Endothelial cell of umbilical vein (primary cell): Measurements from ENCODE around the gene ROBO2. TPM values are rescaled to one million over a fixed set of nuclear protein-coding genes. Genes with fewer than 3 reads are reported as not detected.

ENCODE experiments used
- BruUV-seq: library from RNA; stranded (reverse); fragments of 400-500 nt; replicated peaks from 2 replicates; lab custom pipeline; 2021; lab: Mats Ljungman, UMichigan
- CTCF ChIA-PET: fragments of 300-600, 350-600 bp; sonication (Branson Sonifier 250); formaldehyde crosslinking; loops from one replicate; lab custom pipeline; 2021; ENCODE audit warnings: antibody characterized with exemption, inconsistent platforms; lab: Charles Lee
- POLR2A ChIA-PET: fragments of 300-600, 350-600 bp; sonication (Branson Sonifier 250); formaldehyde crosslinking; loops from one replicate; lab custom pipeline; 2021; ENCODE audit warnings: antibody characterized with exemption, inconsistent platforms; lab: Charles Lee
- DNase-seq: peaks from one replicate; pipeline ENCODE4 v3.0.0-alpha.2; 2011; ENCODE audit warnings: low read depth, low spot score
- FAIRE-seq: peaks from 2 replicates; lab custom pipeline; 2011; peaks lifted over from hg19 to GRCh38; lab: Jason Lieb, UNC
- H2AFZ ChIP-seq: 2 replicates; pipeline ENCODE4 v1.6.0; 2012; ENCODE audit warnings: low read depth, low read length, control low read depth, inconsistent platforms
- H3K27ac ChIP-seq: 2 replicates; pipeline ENCODE4 v1.5.1; 2011; ENCODE audit warnings: low read depth, mild to moderate bottlenecking, control low read depth, low read length, moderate library complexity; ENCODE audit not compliant: insufficient read depth
- H3K27me3 ChIP-seq, 2 experiments: 2 replicates each; pipeline versions ENCODE4 v1.6.0 to v1.6.1; 2011; ENCODE audit warnings: low read length in 2 of 2, mixed read lengths in 1 of 2; ENCODE audit not compliant: control insufficient read depth in 2 of 2, insufficient read depth in 2 of 2
- H3K36me3 ChIP-seq, 2 experiments: 2 replicates in 1 of 2; 3 replicates in 1 of 2; pipeline ENCODE4 v1.5.1; 2011; ENCODE audit warnings: low read length in 2 of 2, mild to moderate bottlenecking in 1 of 2, moderate library complexity in 1 of 2; ENCODE audit not compliant: control insufficient read depth in 2 of 2, insufficient read depth in 2 of 2; ENCODE audit errors: extremely low read depth in 1 of 2
- H3K4me1 ChIP-seq: 3 replicates; pipeline ENCODE4 v1.5.1; 2011; ENCODE audit warnings: mild to moderate bottlenecking, low read length; ENCODE audit not compliant: control insufficient read depth, insufficient read depth; ENCODE audit errors: extremely low read depth
- H3K4me2 ChIP-seq: 2 replicates; pipeline ENCODE4 v1.6.1; 2011; ENCODE audit warnings: low read length, control low read depth, mixed read lengths; ENCODE audit not compliant: insufficient read depth
- H3K4me3 ChIP-seq, 3 experiments: fragments of 200-600 bp in 1 of 3; sonication (generic), shearing (Covaris generic) in 1 of 3; replicated peaks in 1 of 3; 2 replicates each; pipeline ENCODE4 v1.5.1; 2011 to 2016; ENCODE audit warnings: control low read depth in 3 of 3, low read length in 3 of 3, mild to moderate bottlenecking in 2 of 3, inconsistent platforms in 1 of 3, low read depth in 1 of 3, moderate library complexity in 1 of 3; ENCODE audit not compliant: insufficient read depth in 1 of 3
- H3K79me2 ChIP-seq: 2 replicates; pipeline ENCODE4 v1.6.0; 2012; ENCODE audit warnings: low read length, inconsistent platforms; ENCODE audit not compliant: control insufficient read depth, insufficient read depth
- H3K9ac ChIP-seq: replicated peaks from 2 replicates; pipeline ENCODE3; 2011; ENCODE audit warnings: low read length, control low read depth; ENCODE audit not compliant: insufficient read depth; ENCODE audit errors: extremely low read depth
- H3K9me1 ChIP-seq: replicated peaks from 3 replicates; pipeline ENCODE4 v1.6.0; 2011; ENCODE audit warnings: mild to moderate bottlenecking, low read length; ENCODE audit not compliant: control insufficient read depth, insufficient read depth; ENCODE audit errors: extremely low read depth
- H3K9me3 ChIP-seq: replicated peaks from 2 replicates; pipeline ENCODE4 v1.5.1; 2012; ENCODE audit warnings: low read length, inconsistent platforms; ENCODE audit not compliant: control insufficient read depth, insufficient read depth
- H4K20me1 ChIP-seq: replicated peaks from 2 replicates; pipeline ENCODE3; 2011; ENCODE audit warnings: mild to moderate bottlenecking, low read length; ENCODE audit not compliant: control insufficient read depth, insufficient read depth; ENCODE audit errors: extremely low read depth
- CTCF ChIP-seq, 2 donors: IDR thresholded peaks; 1 replicate in 1 of 2; 2 replicates in 1 of 2; pipeline ENCODE4 v1.5.1; 2011; ENCODE audit warnings: low read length in 2 of 2, mild to moderate bottlenecking in 2 of 2, moderate library complexity in 2 of 2, control low read depth in 1 of 2, inconsistent platforms in 1 of 2, low read depth in 1 of 2; ENCODE audit not compliant: insufficient read depth in 1 of 2; ENCODE audit errors: extremely low read depth in 1 of 2
- EZH2 ChIP-seq: IDR thresholded peaks from 2 replicates; pipeline ENCODE4 v1.6.1; 2012; ENCODE audit warnings: borderline replicate concordance, low read depth, mild to moderate bottlenecking, moderate library complexity, low read length, inconsistent platforms; ENCODE audit not compliant: severe bottlenecking
- FOS ChIP-seq: IDR thresholded peaks from 2 replicates; pipeline ENCODE4 v1.6.1; 2011; ENCODE audit warnings: mild to moderate bottlenecking, low read length, moderate library complexity, borderline replicate concordance; ENCODE audit not compliant: insufficient read depth
- GATA2 ChIP-seq: IDR thresholded peaks from 2 replicates; pipeline ENCODE4 v1.7.0; 2011; ENCODE audit warnings: low read depth, mild to moderate bottlenecking, moderate library complexity, mixed read lengths, low read length; ENCODE audit not compliant: insufficient read length, insufficient read depth
- JUN ChIP-seq: IDR thresholded peaks from 2 replicates; pipeline ENCODE4 v1.6.1; 2011; ENCODE audit warnings: borderline replicate concordance, low read depth; ENCODE audit not compliant: insufficient read length, insufficient read depth
- MAX ChIP-seq: IDR thresholded peaks from 2 replicates; pipeline ENCODE4 v1.6.1; 2011; ENCODE audit not compliant: insufficient read depth, insufficient read length
- MYC ChIP-seq: IDR thresholded peaks from one replicate; pipeline ENCODE4 v1.6.1; 2011; ENCODE audit warnings: mild to moderate bottlenecking, low read depth, low read length
- POLR2A ChIP-seq: IDR thresholded peaks from 2 replicates; pipeline ENCODE4 v1.6.1; 2012; ENCODE audit warnings: low read depth, mild to moderate bottlenecking, control low read depth, low read length
- POLR2AphosphoS5 ChIP-seq: IDR thresholded peaks from 2 replicates; pipeline ENCODE4 v1.6.1; 2012; ENCODE audit warnings: low read depth, mild to moderate bottlenecking, control low read depth, low read length, moderate library complexity; ENCODE audit not compliant: insufficient read depth
- dilution Hi-C: fragments of 300-500 bp; cut with MboI; formaldehyde crosslinking; loops from one replicate; pipeline ENCODE4 v1.15.0; 2019; ENCODE audit warnings: low sequenced_read_pairs; ENCODE audit not compliant: extremely low pct_ligation_motif_present
- intact Hi-C: fragments of 100-400 bp; cut with micrococcal nuclease; formaldehyde crosslinking; loops from one replicate; pipeline ENCODE4 v1.10.0; 2022
- polyA plus RNA-seq, 4 experiments: library from polyadenylated mRNA; depleted of rRNA in 3 of 4; stranded (reverse) in 3 of 4; unstranded in 1 of 4; fragments of >200 nt; gene quantifications; 2 replicates each; pipeline versions ENCODE4 v1.2.1 to v1.2.3, GENCODE V29; 2011 to 2012; ENCODE audit warnings: missing spikeins in 1 of 4
- total RNA-seq: library from RNA; stranded (reverse); gene quantifications from 2 replicates; pipeline ENCODE4 v1.2.3, GENCODE V29; 2021

The ROBO2 gene
- total and polyA plus RNA-seq, 2 donors (not counting 3 experiments of a cell fraction or from before 2014, with no cell fraction given), result not detected

GRCh38 chr3:77530870-77531269, 491.0 kb downstream of the ROBO2 start:
- Histone ChIP-seq H4K20me1 (no peaks in the 10 kb centered on the region), H3K79me2 (no peaks in the 10 kb centered on the region), H3K4me1 (no peaks in the 10 kb centered on the region), H3K27ac (no peak overlapping the region), H3K4me2 (no peak overlapping the region), H2AFZ (no peak overlapping the region), H3K9me1 (no peaks in the 10 kb centered on the region), H3K9me3 (no peaks in the 10 kb centered on the region), H3K27me3 (no peaks in the 10 kb centered on the region), H3K36me3 (no peaks in the 10 kb centered on the region), H3K9ac (no peak overlapping the region), H3K4me3 (no peak overlapping the region)
- dilution Hi-C loops, result no loop called here
- ChIA-PET CTCF (no interaction called here), POLR2A (no interaction called here)
- intact Hi-C loops, result no loop called here
- DNase-seq (no peak), FAIRE-seq (no peak)
- TF ChIP-seq POLR2A (no peak), FOS (no peak), MAX (no peak), GATA2 (no peak), MYC (no peak), JUN (no peak), POLR2AphosphoS5 (no peak), CTCF (IDR thresholded peaks at IDR 0.05; ENCODE audit: extremely low read depth in 1 of 2, insufficient read depth in 1 of 2, low read depth in 1 of 2, low read length in 2 of 2) (no peak), EZH2 (no peak)
- BruUV-seq, result no TSS peak
